OCI-LY7 (cell line): Measurements from ENCODE around the gene RNASE1.

Experiments used
- EZH2phosphoT487 ChIP-seq: fragments of 200-600 bp; sonication (generic); IDR thresholded peaks from 2 replicates; pipeline ENCODE4 v1.6.1; 2018; ENCODE audit warnings: low read depth, borderline replicate concordance, mild to moderate bottlenecking, mixed run types, antibody characterized with exemption, low read length, moderate library complexity, mixed read lengths
- TF ChIP-seq, protein P1 (sequence below): fragments of 200-600 bp; sonication (generic); conservative IDR thresholded peaks from 2 replicates; pipeline ENCODE4 v1.5.1; 2014; ENCODE audit warnings: mild to moderate bottlenecking, antibody characterized with exemption, low read length, moderate library complexity, mixed read lengths

DNA sequence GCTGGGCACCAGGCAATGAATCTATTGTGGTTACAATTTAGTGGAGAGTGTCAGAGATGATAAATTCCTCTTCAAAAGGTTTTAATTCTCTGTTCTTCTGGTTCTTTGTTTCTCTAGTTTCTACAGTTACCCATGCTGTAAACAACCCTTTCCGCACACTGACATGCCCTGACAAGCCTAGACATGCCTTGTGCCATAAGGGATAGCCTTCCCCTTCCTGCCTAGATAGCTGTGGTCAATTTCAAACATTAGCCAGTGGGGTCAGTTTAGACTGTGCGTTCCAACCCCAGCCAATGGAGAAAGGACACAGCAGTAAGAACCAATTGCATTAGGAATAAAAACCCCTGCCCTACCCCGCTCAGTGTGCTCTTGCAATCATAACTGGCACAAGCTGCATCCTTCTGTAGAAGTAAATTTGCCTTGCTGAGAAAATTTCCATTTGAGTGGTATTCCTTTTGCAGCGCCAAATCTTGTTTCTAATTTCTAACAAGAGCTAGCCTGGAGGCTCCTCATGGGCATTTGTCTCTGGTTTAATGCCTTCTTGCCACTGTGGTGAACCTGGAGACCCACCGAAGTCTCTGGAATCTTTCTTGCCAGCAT, 50.6 kb downstream of the RNASE1 start:
- TF ChIP-seq, protein P1, sequence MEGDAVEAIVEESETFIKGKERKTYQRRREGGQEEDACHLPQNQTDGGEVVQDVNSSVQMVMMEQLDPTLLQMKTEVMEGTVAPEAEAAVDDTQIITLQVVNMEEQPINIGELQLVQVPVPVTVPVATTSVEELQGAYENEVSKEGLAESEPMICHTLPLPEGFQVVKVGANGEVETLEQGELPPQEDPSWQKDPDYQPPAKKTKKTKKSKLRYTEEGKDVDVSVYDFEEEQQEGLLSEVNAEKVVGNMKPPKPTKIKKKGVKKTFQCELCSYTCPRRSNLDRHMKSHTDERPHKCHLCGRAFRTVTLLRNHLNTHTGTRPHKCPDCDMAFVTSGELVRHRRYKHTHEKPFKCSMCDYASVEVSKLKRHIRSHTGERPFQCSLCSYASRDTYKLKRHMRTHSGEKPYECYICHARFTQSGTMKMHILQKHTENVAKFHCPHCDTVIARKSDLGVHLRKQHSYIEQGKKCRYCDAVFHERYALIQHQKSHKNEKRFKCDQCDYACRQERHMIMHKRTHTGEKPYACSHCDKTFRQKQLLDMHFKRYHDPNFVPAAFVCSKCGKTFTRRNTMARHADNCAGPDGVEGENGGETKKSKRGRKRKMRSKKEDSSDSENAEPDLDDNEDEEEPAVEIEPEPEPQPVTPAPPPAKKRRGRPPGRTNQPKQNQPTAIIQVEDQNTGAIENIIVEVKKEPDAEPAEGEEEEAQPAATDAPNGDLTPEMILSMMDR = no peak
- TF ChIP-seq EZH2phosphoT487 = no peak
